B cell (primary cell): ENCODE measurements around the gene FER. TPM values are rescaled to one million over a fixed set of nuclear protein-coding genes. Genes with fewer than 3 reads are reported as not detected.

ENCODE experiments used
- ATAC-seq: fragments of 200-7000 bp; cut with Tn5 transposase; one replicate; pipeline ENCODE4 v1.10.0; 2021; ENCODE audit warnings: low read depth, mild to moderate bottlenecking, moderate number of reproducible peaks, moderate library complexity
- CTCF ChIA-PET: fragments of 350-600 bp; sonication (Branson Sonifier 250); formaldehyde crosslinking; loops from one replicate; lab custom pipeline; 2021; ENCODE audit warnings: antibody characterized with exemption, inconsistent platforms; lab: Charles Lee
- POLR2A ChIA-PET: fragments of 350-600 bp; sonication (Branson Sonifier 250); formaldehyde crosslinking; loops from one replicate; lab custom pipeline; 2021; ENCODE audit warnings: antibody characterized with exemption; lab: Charles Lee
- DNase-seq: peaks from one replicate; pipeline ENCODE4 v3.0.0; 2013
- H2AFZ ChIP-seq: 2 replicates; pipeline ENCODE4 v1.6.1; 2012; ENCODE audit warnings: mild to moderate bottlenecking, low read depth, low read length; ENCODE audit not compliant: insufficient read depth, poor library complexity, severe bottlenecking
- H3K27ac ChIP-seq, 2 donors: 1 replicate in 1 of 2; 2 replicates in 1 of 2; pipeline ENCODE4 v1.5.1; 2012 to 2013; ENCODE audit warnings: low read length in 2 of 2, mild to moderate bottlenecking in 2 of 2, moderate library complexity in 1 of 2
- H3K27me3 ChIP-seq, 4 experiments: fragments of 200-600 bp in 1 of 4; sonication (generic) in 1 of 4; replicated peaks in 1 of 4; 1 replicate in 2 of 4; 2 replicates in 2 of 4; pipeline versions ENCODE4 v1.6.1 to v1.7.0; 2013 to 2016; ENCODE audit warnings: low read length in 3 of 4, mild to moderate bottlenecking in 2 of 4, mixed read lengths in 1 of 4, moderate library complexity in 1 of 4; ENCODE audit not compliant: insufficient read depth in 4 of 4, control insufficient read depth in 3 of 4; ENCODE audit errors: control extremely low read depth in 1 of 4
- H3K36me3 ChIP-seq, 2 experiments: replicated peaks in 1 of 2; 1 replicate in 1 of 2; 2 replicates in 1 of 2; pipeline versions ENCODE4 v1.6.1 to v1.7.1; 2013; ENCODE audit warnings: low read length in 1 of 2; ENCODE audit not compliant: insufficient read depth in 2 of 2, control insufficient read depth in 1 of 2; ENCODE audit errors: control extremely low read depth in 1 of 2, extremely low read depth in 1 of 2
- H3K4me1 ChIP-seq, 2 donors: fragments of 200-600 bp in 1 of 2; sonication (generic) in 1 of 2; 1 replicate in 1 of 2; 2 replicates in 1 of 2; pipeline versions ENCODE4 v1.5.1 to v1.6.1; 2013 to 2017; ENCODE audit warnings: low read length in 2 of 2; ENCODE audit not compliant: control insufficient read depth in 2 of 2, insufficient read depth in 2 of 2
- H3K4me2 ChIP-seq: replicated peaks from 2 replicates; pipeline ENCODE3; 2012; ENCODE audit warnings: mild to moderate bottlenecking, low read depth, low read length; ENCODE audit not compliant: poor library complexity, severe bottlenecking
- H3K4me3 ChIP-seq, 5 experiments: fragments of 200-600 bp in 1 of 5; sonication (generic) in 1 of 5; 1 replicate in 3 of 5; 2 replicates in 2 of 5; pipeline versions ENCODE4 v1.5.1 to v1.7.0; 2011 to 2016; ENCODE audit warnings: low read length in 4 of 5, mild to moderate bottlenecking in 4 of 5, low read depth in 2 of 5, control low read depth in 1 of 5, moderate library complexity in 1 of 5; ENCODE audit not compliant: insufficient read depth in 1 of 5; ENCODE audit errors: control extremely low read depth in 1 of 5, extremely low read depth in 1 of 5
- H3K79me2 ChIP-seq: fragments of 200-600 bp; sonication (generic); one replicate; pipeline ENCODE4 v1.6.0; 2016; ENCODE audit warnings: low read length; ENCODE audit not compliant: control insufficient read depth, insufficient read depth
- H3K9ac ChIP-seq: fragments of 200-600 bp; sonication (generic); 2 replicates; pipeline ENCODE4 v1.6.1; 2017; ENCODE audit warnings: mild to moderate bottlenecking, low read length, moderate library complexity
- H3K9me3 ChIP-seq, 3 donors: one replicate each; pipeline versions ENCODE4 v1.6.1 to v1.7.1; 2013; ENCODE audit warnings: low read length in 2 of 3; ENCODE audit not compliant: control insufficient read depth in 2 of 3, insufficient read depth in 1 of 3; ENCODE audit errors: control extremely low read depth in 1 of 3
- H4K20me1 ChIP-seq: 2 replicates; pipeline ENCODE4 v1.6.0; 2012; ENCODE audit warnings: mild to moderate bottlenecking, low read length; ENCODE audit not compliant: insufficient read depth, control insufficient read depth, poor library complexity, severe bottlenecking
- H3K27ac Mint-ChIP-seq: one replicate; pipeline ENCODE4 v1.8.0; 2021; ENCODE audit warnings: mixed read lengths
- H3K27me3 Mint-ChIP-seq: one replicate; pipeline ENCODE4 v1.8.0; 2021; ENCODE audit warnings: mixed read lengths
- H3K4me1 Mint-ChIP-seq: one replicate; pipeline ENCODE4 v1.8.0; 2021; ENCODE audit warnings: mixed read lengths
- H3K4me3 Mint-ChIP-seq: one replicate; pipeline ENCODE4 v1.8.0; 2021; ENCODE audit warnings: mixed read lengths
- H3K9me3 Mint-ChIP-seq: one replicate; pipeline ENCODE4 v1.8.0; 2022; ENCODE audit warnings: mixed read lengths; ENCODE audit not compliant: insufficient read depth
- EZH2 ChIP-seq: IDR thresholded peaks from 2 replicates; pipeline ENCODE4 v1.6.1; 2012; ENCODE audit warnings: borderline replicate concordance, low read depth, mild to moderate bottlenecking, moderate library complexity, low read length; ENCODE audit not compliant: insufficient read depth, poor library complexity, severe bottlenecking
- WGBS: methylation state at CpG from one replicate; pipeline ENCODE4 v1.1.5; 2013; ENCODE audit warnings: missing lambda C conversion rate; ENCODE audit not compliant: insufficient coverage; 5-methylcytosine and 5-hydroxymethylcytosine counted together
- intact Hi-C: fragments of 100-400 bp; cut with micrococcal nuclease; formaldehyde crosslinking; loops from one replicate; pipeline ENCODE4 v1.10.0; 2022
- polyA plus RNA-seq: library from polyadenylated mRNA; depleted of rRNA; stranded (reverse); fragments of >200 nt; gene quantifications from 2 replicates; pipeline ENCODE4 v1.2.3, GENCODE V29; 2012
- total RNA-seq, 2 donors: library from RNA; stranded (reverse); fragments of 120-200 nt in 1 of 2; gene quantifications; 1 replicate in 1 of 2; 2 replicates in 1 of 2; pipeline versions ENCODE4 v1.2.3 to v1.2.4, GENCODE V29; 2013 to 2022
- TF ChIP-seq, protein P1 (sequence below): fragments of 200-600 bp; IDR thresholded peaks from one replicate; pipeline ENCODE4 v1.8.0; 2022; ENCODE audit warnings: antibody characterized with exemption, mild to moderate bottlenecking

FER gene
- total and polyA plus RNA-seq, 2 donors (not counting 1 experiment from before 2014, with no cell fraction given): 1.3 to 41.3 TPM

DNA sequence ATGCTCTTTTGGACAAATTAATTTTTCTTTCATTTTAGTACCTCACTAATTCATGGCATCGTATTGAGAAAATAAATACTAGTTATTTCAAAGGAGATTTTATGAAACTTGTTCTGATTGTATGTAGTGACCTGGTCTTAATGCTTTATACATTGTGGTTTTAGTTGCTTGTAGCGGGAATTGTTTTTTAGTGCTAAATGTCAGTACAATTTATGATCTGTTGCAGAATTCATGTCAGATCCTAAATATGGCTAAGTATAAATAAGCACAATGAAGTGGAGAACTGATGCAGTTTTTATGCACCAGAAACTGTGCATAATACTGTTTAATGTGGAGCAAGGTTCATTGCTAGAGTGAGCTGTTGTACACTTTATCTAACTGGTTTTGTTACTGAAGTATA is 353.3 kb downstream of the FER start:
- H3K4me3 Mint-ChIP-seq: no peak overlapping the region
- H3K9ac ChIP-seq: no peak overlapping the region
- no peaks in the 10 kb centered on the region for H3K4me1 Mint-ChIP-seq
- no peak overlapping the region for H3K27ac Mint-ChIP-seq
- no peak overlapping the region for H3K4me3 ChIP-seq
- intact Hi-C loops: no loop called here
- H3K27me3 Mint-ChIP-seq: no peaks in the 10 kb centered on the region
- WGBS: no CpG with 5 or more reads among the region's 2 CpGs
- H3K36me3 ChIP-seq: no peaks in the 10 kb centered on the region
- H3K9me3 Mint-ChIP-seq: no peaks in the 10 kb centered on the region
- CTCF ChIA-PET: no interaction called here
- ATAC-seq (no peak), DNase-seq (no peak)
- TF ChIP-seq, protein P1, sequence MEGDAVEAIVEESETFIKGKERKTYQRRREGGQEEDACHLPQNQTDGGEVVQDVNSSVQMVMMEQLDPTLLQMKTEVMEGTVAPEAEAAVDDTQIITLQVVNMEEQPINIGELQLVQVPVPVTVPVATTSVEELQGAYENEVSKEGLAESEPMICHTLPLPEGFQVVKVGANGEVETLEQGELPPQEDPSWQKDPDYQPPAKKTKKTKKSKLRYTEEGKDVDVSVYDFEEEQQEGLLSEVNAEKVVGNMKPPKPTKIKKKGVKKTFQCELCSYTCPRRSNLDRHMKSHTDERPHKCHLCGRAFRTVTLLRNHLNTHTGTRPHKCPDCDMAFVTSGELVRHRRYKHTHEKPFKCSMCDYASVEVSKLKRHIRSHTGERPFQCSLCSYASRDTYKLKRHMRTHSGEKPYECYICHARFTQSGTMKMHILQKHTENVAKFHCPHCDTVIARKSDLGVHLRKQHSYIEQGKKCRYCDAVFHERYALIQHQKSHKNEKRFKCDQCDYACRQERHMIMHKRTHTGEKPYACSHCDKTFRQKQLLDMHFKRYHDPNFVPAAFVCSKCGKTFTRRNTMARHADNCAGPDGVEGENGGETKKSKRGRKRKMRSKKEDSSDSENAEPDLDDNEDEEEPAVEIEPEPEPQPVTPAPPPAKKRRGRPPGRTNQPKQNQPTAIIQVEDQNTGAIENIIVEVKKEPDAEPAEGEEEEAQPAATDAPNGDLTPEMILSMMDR: no peak
- no peak for TF ChIP-seq EZH2
- no peaks in the 10 kb centered on the region for H3K4me1 ChIP-seq
- H3K79me2 ChIP-seq: no peaks in the 10 kb centered on the region
- H3K27me3 ChIP-seq: no peaks in the 10 kb centered on the region
- H2AFZ ChIP-seq: no peak overlapping the region
- no peaks in the 10 kb centered on the region for H3K9me3 ChIP-seq
- H3K4me2 ChIP-seq: no peak overlapping the region
- H3K27ac ChIP-seq: no peak overlapping the region
- POLR2A ChIA-PET: no interaction called here
- no peaks in the 10 kb centered on the region for H4K20me1 ChIP-seq

- H3K4me1 ChIP-seq: no peaks in the 10 kb centered on the region
- ChIA-PET CTCF (no interaction called here), POLR2A (no interaction called here)
- H3K27me3 ChIP-seq: no peaks in the 10 kb centered on the region
- ATAC-seq (no peak), DNase-seq (no peak)
- no peaks in the 10 kb centered on the region for H3K9me3 ChIP-seq
- no peaks in the 10 kb centered on the region for H4K20me1 ChIP-seq
- H3K79me2 ChIP-seq: no peaks in the 10 kb centered on the region
- intact Hi-C loops: no loop called here
- H2AFZ ChIP-seq: no peak overlapping the region
- H3K36me3 ChIP-seq: no peaks in the 10 kb centered on the region
- no peak overlapping the region for H3K27ac ChIP-seq
- Mint-ChIP-seq H3K27ac (no peak overlapping the region), H3K4me3 (no peak overlapping the region), H3K4me1 (no peaks in the 10 kb centered on the region), H3K27me3 (no peaks in the 10 kb centered on the region), H3K9me3 (no peaks in the 10 kb centered on the region)
- 100% methylated on average over 2 of the region's 4 CpGs for WGBS
- H3K9ac ChIP-seq: no peak overlapping the region
- no peak overlapping the region for H3K4me2 ChIP-seq
- no peak overlapping the region for H3K4me3 ChIP-seq
- TF ChIP-seq, protein P1: no peak
- TF ChIP-seq EZH2: no peak
Measured at GRCh38 chr5:109102096-109102690, 354.5 kb downstream of the FER start.
